ENCODE results near the gene TTLL8.

TTLL8 gene

GRCh38 chr22:50071432-50072166 lies 13.5 kb upstream of the TTLL8 start:
- no peaks in the 10 kb centered on the region for H3K27me3 ChIP-seq
- H3K4me1 ChIP-seq (ENCODE audit: control insufficient read depth in 1 of 2, insufficient read depth in 1 of 2, low read depth in 1 of 2, low read length in 1 of 2), result no peaks in the 10 kb centered on the region
- H3K9me3 ChIP-seq, result no peaks in the 10 kb centered on the region
- no peak overlapping the region for H3K4me3 ChIP-seq (ENCODE audit: low read depth in 1 of 2, low read length in 1 of 2)
- no peak overlapping the region for H3K27ac ChIP-seq
- peaks cover 51% of the 10 kb centered on the region for H3K36me3 ChIP-seq
- TF ChIP-seq CTCF (IDR thresholded peaks at IDR 0.05), result no peak

DNA sequence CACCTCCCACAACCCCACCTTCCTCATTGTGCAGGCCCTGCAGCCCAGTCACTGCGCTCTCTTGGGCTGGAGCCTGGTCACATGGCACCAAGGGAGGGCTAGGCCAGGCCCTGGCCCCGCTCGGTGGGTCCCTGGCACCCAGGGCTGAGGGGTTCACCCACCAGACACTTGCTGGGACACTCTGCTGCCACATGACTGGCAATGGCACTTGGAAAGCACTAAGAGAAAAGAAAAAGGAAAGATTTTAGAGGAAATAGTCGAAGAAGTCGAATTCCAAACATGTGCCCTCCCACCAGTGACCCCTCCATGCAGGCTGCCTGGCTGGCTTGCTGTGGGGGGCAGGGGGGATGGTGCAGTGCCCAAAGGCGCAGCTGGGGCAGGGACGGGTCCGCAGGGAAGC lies 12.3 kb upstream of the TTLL8 start:
- Histone ChIP-seq H3K36me3 (peaks cover 55% of the 10 kb centered on the region), H3K27ac (no peak overlapping the region), H3K27me3 (no peaks in the 10 kb centered on the region), H3K9me3 (no peaks in the 10 kb centered on the region), H3K4me3 (ENCODE audit: low read depth in 1 of 2, low read length in 1 of 2) (no peak overlapping the region), H3K4me1 (ENCODE audit: control insufficient read depth in 1 of 2, insufficient read depth in 1 of 2, low read depth in 1 of 2, low read length in 1 of 2) (no peaks in the 10 kb centered on the region)
- TF ChIP-seq CTCF (IDR thresholded peaks at IDR 0.05), result no peak

DNA sequence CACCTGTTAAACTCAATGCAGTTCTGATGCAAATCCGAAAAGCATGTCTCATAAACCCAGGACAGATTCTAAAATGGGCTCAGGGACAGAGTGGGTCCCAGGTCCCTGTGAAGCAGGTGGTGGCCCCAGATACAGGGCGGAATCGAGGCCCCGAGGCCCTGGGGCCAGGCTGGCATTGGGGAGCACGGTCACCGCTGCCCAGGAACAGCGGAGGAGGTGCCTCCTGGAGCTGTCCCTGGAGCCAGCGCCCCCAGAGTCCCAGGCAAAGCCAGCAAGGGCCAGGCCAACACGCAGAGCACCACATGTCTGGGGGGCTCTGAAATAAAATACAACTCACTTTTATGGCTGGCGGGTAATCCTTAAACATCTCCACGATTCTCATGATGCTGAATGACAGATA lies 10.0 kb upstream of the TTLL8 start:
- Histone ChIP-seq H3K36me3 (peaks cover 68% of the 10 kb centered on the region), H3K27ac (no peak overlapping the region), H3K4me3 (ENCODE audit: low read depth in 1 of 2, low read length in 1 of 2) (no peak overlapping the region), H3K4me1 (ENCODE audit: control insufficient read depth in 1 of 2, insufficient read depth in 1 of 2, low read depth in 1 of 2, low read length in 1 of 2) (no peaks in the 10 kb centered on the region), H3K9me3 (no peaks in the 10 kb centered on the region), H3K27me3 (no peaks in the 10 kb centered on the region)
- TF ChIP-seq CTCF (IDR thresholded peaks at IDR 0.05), result no peak

DNA sequence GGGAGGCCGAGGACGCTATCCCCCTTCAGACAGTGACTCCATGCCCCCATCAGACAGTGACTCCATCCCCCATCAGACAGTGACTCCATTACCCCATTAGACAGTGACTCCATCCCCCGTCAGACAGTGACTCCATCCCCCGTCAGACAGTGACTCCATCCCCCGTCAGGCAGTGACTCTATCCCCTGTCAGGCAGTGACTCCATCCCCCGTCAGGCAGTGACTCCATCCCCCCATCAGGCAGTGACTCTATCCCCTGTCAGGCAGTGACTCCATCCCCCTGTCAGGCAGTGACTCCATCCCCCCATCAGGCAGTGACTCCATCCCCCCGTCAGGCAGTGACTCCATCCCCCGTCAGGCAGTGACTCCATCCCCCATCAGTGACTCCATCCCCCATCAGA lies 9.1 kb upstream of the TTLL8 start:
- H3K4me1 ChIP-seq (ENCODE audit: control insufficient read depth in 1 of 2, insufficient read depth in 1 of 2, low read depth in 1 of 2, low read length in 1 of 2), result peaks cover 0 to 2% of the 10 kb centered on the region in 2 experiments
- H3K27me3 ChIP-seq, result no peaks in the 10 kb centered on the region
- peaks cover 60% of the 10 kb centered on the region for H3K36me3 ChIP-seq
- H3K27ac ChIP-seq, result no peak overlapping the region
- no peak for TF ChIP-seq CTCF (IDR thresholded peaks at IDR 0.05)
- no peak overlapping the region for H3K4me3 ChIP-seq (ENCODE audit: low read depth in 1 of 2, low read length in 1 of 2)
- no peaks in the 10 kb centered on the region for H3K9me3 ChIP-seq

DNA sequence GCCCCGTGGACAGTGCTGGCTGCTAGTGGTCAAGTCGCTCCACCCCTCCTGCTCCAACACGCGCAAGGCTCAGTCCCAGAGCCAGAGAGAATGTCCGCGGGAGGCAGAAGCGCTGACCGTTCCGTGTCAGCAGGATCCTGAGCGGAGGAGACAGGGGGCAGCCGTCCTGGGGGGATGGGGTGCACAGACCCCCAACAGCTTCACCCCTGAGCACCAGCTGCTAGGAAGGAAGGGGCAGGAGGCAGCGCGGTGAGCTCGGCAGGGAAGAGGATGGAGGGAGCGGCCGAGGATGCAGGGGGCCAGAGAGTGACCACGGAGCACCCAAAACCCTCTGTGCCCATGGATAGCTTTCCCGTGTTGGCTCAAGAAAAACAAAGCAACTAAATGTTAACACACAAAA lies 6.4 kb upstream of the TTLL8 start:
- no peak for TF ChIP-seq CTCF (IDR thresholded peaks at IDR 0.05)

More for the DNA sequence above, 6.4 kb upstream of the TTLL8 start:
- peaks cover 34% of the 10 kb centered on the region for H3K36me3 ChIP-seq
- no peak overlapping the region for H3K27ac ChIP-seq
- H3K27me3 ChIP-seq, result peaks cover 2% of the 10 kb centered on the region
- no peak overlapping the region for H3K4me3 ChIP-seq (ENCODE audit: low read depth in 1 of 2, low read length in 1 of 2)
- no peaks in the 10 kb centered on the region for H3K9me3 ChIP-seq
- H3K4me1 ChIP-seq (ENCODE audit: control insufficient read depth in 1 of 2, insufficient read depth in 1 of 2, low read depth in 1 of 2, low read length in 1 of 2), result peaks cover 25 to 30% of the 10 kb centered on the region in 2 experiments
